SH-SY5Y (cell line): ENCODE measurements around the gene KLK11.

Source experiments
- GATA2 ChIP-seq: IDR thresholded peaks from 2 replicates; pipeline ENCODE4 v1.6.1; 2011; ENCODE audit warnings: mild to moderate bottlenecking, low read depth, low read length
- GATA3 ChIP-seq: IDR thresholded peaks from 2 replicates; pipeline ENCODE4 v1.6.1; 2011; ENCODE audit warnings: low read depth, mild to moderate bottlenecking, low read length, moderate library complexity

DNA sequence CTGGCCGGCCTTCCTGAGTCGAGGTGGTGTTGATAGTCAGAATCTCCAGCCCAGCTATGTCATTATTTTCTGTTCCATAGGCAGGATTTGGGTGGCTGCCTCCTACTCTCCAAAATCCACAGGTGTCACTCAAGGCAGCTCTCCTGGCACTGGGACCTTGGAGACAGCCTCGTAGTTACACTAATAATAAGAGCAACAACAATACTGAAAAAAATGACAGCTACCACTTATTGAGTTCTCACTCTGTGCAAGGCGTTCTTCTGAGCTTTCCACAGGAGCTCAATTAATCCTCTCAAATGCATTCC, 20.6 kb upstream of the KLK11 start:
- TF ChIP-seq GATA3 (no peak), GATA2 (no peak)
